Aorta (tissue), 5 donors: ENCODE results near the gene GARS1. TPM values are rescaled to one million over a fixed set of nuclear protein-coding genes. Genes with fewer than 3 reads are reported as not detected.
A peak's percentile ranks its signal among the peaks of the same experiment; 100 is the strongest.

Experiments
- ATAC-seq: fragments of 200-7000 bp; cut with Tn5 transposase; one replicate; pipeline ENCODE4 v1.9.1; 2022; ENCODE audit warnings: moderate library complexity; ENCODE audit not compliant: low FRiP score
- DNase-seq, 2 donors: peaks; one replicate each; pipeline ENCODE4 v3.0.0-alpha.2; 2020
- H3K27ac ChIP-seq, 2 donors: one replicate each; pipeline ENCODE4 v1.5.1; 2013; ENCODE audit warnings: low read length in 2 of 2, mild to moderate bottlenecking in 2 of 2, moderate library complexity in 2 of 2, control low read depth in 1 of 2, inconsistent platforms in 1 of 2, low read depth in 1 of 2
- H3K27me3 ChIP-seq, 2 donors: one replicate each; pipeline ENCODE4 v1.6.1; 2013; ENCODE audit warnings: control low read depth in 1 of 2, low read length in 1 of 2, mild to moderate bottlenecking in 1 of 2, moderate library complexity in 1 of 2; ENCODE audit not compliant: insufficient read depth in 2 of 2, control insufficient read depth in 1 of 2
- H3K36me3 ChIP-seq, 2 donors: one replicate each; pipeline ENCODE4 v1.6.1; 2013; ENCODE audit warnings: control low read depth in 1 of 2, low read length in 1 of 2, mild to moderate bottlenecking in 1 of 2; ENCODE audit not compliant: insufficient read depth in 2 of 2, control insufficient read depth in 1 of 2
- H3K4me1 ChIP-seq, 2 donors: one replicate each; pipeline ENCODE4 v1.6.1; 2013; ENCODE audit warnings: low read length in 2 of 2, control low read depth in 1 of 2, mild to moderate bottlenecking in 1 of 2, moderate library complexity in 1 of 2; ENCODE audit not compliant: insufficient read depth in 2 of 2, control insufficient read depth in 1 of 2
- H3K4me3 ChIP-seq, 2 donors: one replicate each; pipeline ENCODE4 v1.5.1; 2013; ENCODE audit warnings: low read length in 2 of 2, control low read depth in 1 of 2, mild to moderate bottlenecking in 1 of 2
- H3K9me3 ChIP-seq: one replicate; pipeline ENCODE4 v1.6.1; 2013; ENCODE audit warnings: mild to moderate bottlenecking, low read length; ENCODE audit not compliant: control insufficient read depth
- WGBS, 2 donors: extraction: QIAGEN DNeasy Blood & Tissue Kit; methylation state at CpG; one replicate each; pipeline ENCODE4 v1.1.7; 2013; 5-methylcytosine and 5-hydroxymethylcytosine counted together
- intact Hi-C, 2 donors: fragments of 100-400 bp; cut with DNase I; formaldehyde crosslinking; loops; one replicate each; pipeline versions ENCODE4 v1.14.2 to v1.15.0; 2022
- polyA plus RNA-seq, 2 donors: library from polyadenylated mRNA; stranded (reverse); fragments of 200-250 nt; gene quantifications; one replicate each; pipeline ENCODE4 v1.2.3, GENCODE V29; 2013
- total RNA-seq, 2 donors: library from RNA; stranded (reverse); fragmentation: NEBNext Ultra II Directional; extraction: Animal tissue kit (Norgen Biotek cat#: 25700); gene quantifications; one replicate each; pipeline ENCODE4 v1.2.1, GENCODE V29; 2021
- donor health status: healthy with polysubstance abuse.
- donor health status: Bipolar disorder and iron deficiency.
- donor health status: DM: no; HTN: no; CAD: no.
- donor health status: DM: no; HTN: no; CAD: no.
- donor health status: DM: yes; HTN: yes; CAD: no.

Gene GARS1
- total and polyA plus RNA-seq, 4 donors = 33.2 to 73.8 (median 47.1) TPM

- DNase-seq (peak; percentile 29 to 67), ATAC-seq (no peak)
These were observed 65.9 kb downstream of the GARS1 start for GRCh38 chr7:30660331-30661255.

GRCh38 chr7:30661926-30662325, 67.2 kb downstream of the GARS1 start:
- H3K27me3 ChIP-seq = no peaks in the 10 kb centered on the region
- intact Hi-C loops = no loop called here
- H3K9me3 ChIP-seq = no peaks in the 10 kb centered on the region
- no peak overlapping the region for H3K27ac ChIP-seq
- no peaks in the 10 kb centered on the region for H3K36me3 ChIP-seq
- ATAC-seq (no peak), DNase-seq (peak; percentile 6 to 25)
- no peaks in the 10 kb centered on the region for H3K4me1 ChIP-seq
- WGBS, 2 donors = 88 to 91% methylated on average over 6 of the region's 6 CpGs
- no peak overlapping the region for H3K4me3 ChIP-seq

More at GRCh38 chr7:30660331-30661255, 65.9 kb downstream of the GARS1 start:
- intact Hi-C loops = no loop called here
- H3K4me1 ChIP-seq = no peaks in the 10 kb centered on the region
- no peaks in the 10 kb centered on the region for H3K9me3 ChIP-seq
- no peaks in the 10 kb centered on the region for H3K27me3 ChIP-seq
- H3K4me3 ChIP-seq = no peak overlapping the region
- no peak overlapping the region for H3K27ac ChIP-seq
- 76 to 79% methylated on average over 16 of the region's 16 CpGs for WGBS, 2 donors
- H3K36me3 ChIP-seq = no peaks in the 10 kb centered on the region

GRCh38 chr7:30662431-30662939, 67.8 kb downstream of the GARS1 start:
- 92 to 95% methylated on average over 9 of the region's 9 CpGs for WGBS, 2 donors
- no peak for ATAC-seq
- Histone ChIP-seq H3K9me3 (no peaks in the 10 kb centered on the region), H3K36me3 (no peaks in the 10 kb centered on the region), H3K27me3 (no peaks in the 10 kb centered on the region), H3K4me3 (no peak overlapping the region), H3K27ac (no peak overlapping the region), H3K4me1 (no peaks in the 10 kb centered on the region)
- peak; percentile 36 to 59 for DNase-seq
- intact Hi-C loops = no loop called here

GRCh38 chr7:30663414-30663813, 68.7 kb downstream of the GARS1 start:
- Histone ChIP-seq H3K9me3 (no peaks in the 10 kb centered on the region), H3K4me1 (no peaks in the 10 kb centered on the region), H3K27ac (no peak overlapping the region), H3K4me3 (no peak overlapping the region), H3K36me3 (no peaks in the 10 kb centered on the region), H3K27me3 (no peaks in the 10 kb centered on the region)
- intact Hi-C loops = no loop called here
- no peak for DNase-seq
- ATAC-seq = no peak
- WGBS, 2 donors = 60 to 68% methylated on average over 4 of the region's 4 CpGs

GRCh38 chr7:30664184-30664885, 69.7 kb downstream of the GARS1 start:
- intact Hi-C loops = no loop called here
- DNase-seq (no peak), ATAC-seq (no peak)
- 78 to 81% methylated on average over 2 of the region's 2 CpGs for WGBS, 2 donors
- Histone ChIP-seq H3K27ac (no peak overlapping the region), H3K4me3 (no peak overlapping the region), H3K4me1 (no peaks in the 10 kb centered on the region), H3K9me3 (no peaks in the 10 kb centered on the region), H3K36me3 (no peaks in the 10 kb centered on the region), H3K27me3 (no peaks in the 10 kb centered on the region)

- no peak overlapping the region for H3K4me3 ChIP-seq
- H3K9me3 ChIP-seq = no peaks in the 10 kb centered on the region
- no peak for ATAC-seq
- no peaks in the 10 kb centered on the region for H3K27me3 ChIP-seq
- 72 to 73% methylated on average over 8 of the region's 8 CpGs for WGBS, 2 donors
- H3K4me1 ChIP-seq = no peaks in the 10 kb centered on the region
- DNase-seq = peak in 1 of 2 donors; percentile 16
- intact Hi-C loops = no loop called here
- no peaks in the 10 kb centered on the region for H3K36me3 ChIP-seq
- no peak overlapping the region for H3K27ac ChIP-seq
These were observed 70.4 kb downstream of the GARS1 start for GRCh38 chr7:30665043-30665442.

GRCh38 chr7:30665449-30665848, 70.8 kb downstream of the GARS1 start:
- no peaks in the 10 kb centered on the region for H3K27me3 ChIP-seq
- no peak for DNase-seq
- ATAC-seq = no peak
- H3K9me3 ChIP-seq = no peaks in the 10 kb centered on the region
- H3K4me1 ChIP-seq = no peaks in the 10 kb centered on the region
- no peak overlapping the region for H3K27ac ChIP-seq
- H3K4me3 ChIP-seq = no peak overlapping the region
- no peaks in the 10 kb centered on the region for H3K36me3 ChIP-seq
- intact Hi-C loops = no loop called here
- WGBS, 2 donors = 80% methylated on average over 11 of the region's 11 CpGs

GRCh38 chr7:30667172-30667571, 72.5 kb downstream of the GARS1 start:
- ATAC-seq (no peak), DNase-seq (no peak)
- no peak overlapping the region for H3K4me3 ChIP-seq
- 63 to 71% methylated on average over 3 of the region's 3 CpGs for WGBS, 2 donors
- H3K4me1 ChIP-seq = no peaks in the 10 kb centered on the region
- no peak overlapping the region for H3K27ac ChIP-seq
- H3K36me3 ChIP-seq = no peaks in the 10 kb centered on the region
- intact Hi-C loops = no loop called here
- no peaks in the 10 kb centered on the region for H3K9me3 ChIP-seq
- H3K27me3 ChIP-seq = no peaks in the 10 kb centered on the region
